RWPE1 (cell line): ENCODE data around the gene UBL4A.

Experiments used
- CTCF ChIA-PET: fragments of 350-600 bp; sonication (Branson Sonifier 250); formaldehyde crosslinking; extraction: SDS; loops from one replicate; lab custom pipeline; 2021; lab: Yijun Ruan, JAX
- POLR2A ChIA-PET: fragments of 400-600 bp; formaldehyde crosslinking; extraction: SDS; loops from one replicate; lab custom pipeline; 2020; ENCODE audit warnings: antibody characterized with exemption; ENCODE audit not compliant: low non-redundant PET; lab: Yijun Ruan, JAX
- DNase-seq: peaks from one replicate; pipeline ENCODE4 v3.0.0; 2012; ENCODE audit warnings: low spot score
- H3K27ac ChIP-seq: fragments of 450-650 bp; 2 replicates; pipeline ENCODE4 v1.5.1; 2017
- CTCF ChIP-seq: fragments of 450-650 bp; conservative IDR thresholded peaks from 2 replicates; pipeline ENCODE4 v1.5.1; 2017; ENCODE audit warnings: low read depth, mild to moderate bottlenecking

Gene UBL4A

GRCh38 chrX:154485150-154486051, 1.0 kb downstream of the UBL4A start:
- no peak for DNase-seq
- ChIA-PET CTCF (no interaction called here), POLR2A (interaction anchor here (0.6 kb wide), 2 partner anchors 31 to 50 kb away, joined by 3 to 5 read pairs; partner anchors contain the start of gene FAM3A)
- no peak for TF ChIP-seq CTCF
- H3K27ac ChIP-seq: peak overlapping the region; percentile 84

- ChIA-PET CTCF (no interaction called here), POLR2A (interaction anchor here (0.6 kb wide), 1 partner anchor 32 kb away, joined by 3 read pairs; the partner anchor contains the start of gene FAM3A)
- DNase-seq: no peak
- peak overlapping the region; percentile 84 for H3K27ac ChIP-seq
- no peak for TF ChIP-seq CTCF
Observed at GRCh38 chrX:154484255-154485149, 1.9 kb downstream of the UBL4A start.

GRCh38 chrX:154483325-154483724, 3.1 kb downstream of the UBL4A start:
- H3K27ac ChIP-seq: no peak overlapping the region; the same call in 1 of the 2 replicates
- no peak for DNase-seq
- CTCF ChIA-PET: no interaction called here
- POLR2A ChIA-PET: no interaction called here
- TF ChIP-seq CTCF: no peak

- peak overlapping the region; percentile 35 for H3K27ac ChIP-seq
- no peak for DNase-seq
- no peak for TF ChIP-seq CTCF
- POLR2A ChIA-PET: no interaction called here
- CTCF ChIA-PET: no interaction called here
Observed at GRCh38 chrX:154482786-154483185, 3.6 kb downstream of the UBL4A start.

- POLR2A ChIA-PET: no interaction called here
- no peak for DNase-seq
- no peak for TF ChIP-seq CTCF
- CTCF ChIA-PET: interaction anchor here (0.6 kb wide), 1 partner anchor 483 kb away, joined by 3 read pairs; no protein-coding TSS in a partner anchor
- H3K27ac ChIP-seq: peak overlapping the region; percentile 35
Observed at GRCh38 chrX:154481911-154482601, 4.4 kb downstream of the UBL4A start.
